MM.1S (cell line): ENCODE results near the gene MACROD2.

Experiments used
- CTCF ChIP-seq: fragments of 300-600 bp; sonication (generic); IDR thresholded peaks from 2 replicates; pipeline ENCODE4 v1.5.1; 2016; ENCODE audit warnings: antibody characterized with exemption, low read length, mixed read lengths
- EZH2 ChIP-seq: fragments of 300-600 bp; sonication (generic); optimal IDR thresholded peaks from 2 replicates; pipeline ENCODE3; 2017; ENCODE audit warnings: low read depth, mild to moderate bottlenecking, antibody characterized with exemption, low read length, mixed read lengths

- TF ChIP-seq EZH2 (no peak), CTCF (no peak)
Measured at GRCh38 chr20:13960119-13960518, 35.2 kb upstream of the MACROD2 start.
